ENCODE results near the gene DISC1.

Gene DISC1

DNA sequence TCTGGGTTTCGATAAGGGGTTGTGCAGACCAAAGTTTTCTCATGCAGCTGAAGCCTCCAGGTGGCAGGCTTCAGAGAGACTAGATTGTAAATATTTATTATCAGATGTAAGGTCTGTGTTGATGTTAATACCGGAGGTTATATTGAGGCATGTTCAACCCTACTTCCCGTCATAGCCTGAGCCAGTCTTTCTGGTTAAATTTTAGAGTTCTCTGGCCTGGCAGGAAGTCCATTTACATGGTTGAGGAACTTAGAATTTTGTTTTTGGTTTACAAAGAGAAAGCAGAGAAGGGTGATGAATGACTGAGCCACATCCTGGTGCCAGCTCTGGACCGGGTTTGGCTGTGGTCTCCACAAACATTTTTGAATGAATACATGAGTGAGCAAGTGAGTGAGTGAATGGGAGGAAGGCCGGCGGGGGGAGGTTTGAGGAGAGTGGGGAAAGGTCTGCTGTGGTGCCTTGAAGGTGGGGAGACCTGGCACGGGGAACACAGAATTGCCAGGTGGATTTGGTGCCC is 218.5 kb downstream of the DISC1 start:
- no peak for DNase-seq

- DNase-seq = peak in 1 of 56 donors; percentile 5
Observed at GRCh38 chr1:231847612-231848397, 221.2 kb downstream of the DISC1 start.

DNA sequence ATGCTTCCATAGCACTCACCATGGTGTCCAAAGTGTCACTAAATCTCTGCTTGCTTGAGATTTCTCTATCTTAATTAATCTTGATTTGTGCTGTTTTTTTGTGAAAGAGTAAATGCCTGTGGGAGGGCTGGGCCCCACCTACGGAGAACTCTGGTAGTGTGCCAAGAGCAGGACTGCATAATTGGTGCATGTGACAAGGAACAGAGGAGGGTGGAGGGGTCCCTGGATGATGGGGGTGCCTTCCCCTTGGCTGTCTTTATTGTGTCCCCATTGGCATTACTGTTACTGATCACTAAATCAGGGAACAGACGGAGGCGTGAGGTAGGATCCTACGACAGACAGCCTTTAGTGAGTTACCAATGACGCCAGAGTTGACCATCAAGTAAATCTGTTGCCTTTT is 223.4 kb downstream of the DISC1 start:
- DNase-seq = no peak

GRCh38 chr1:231850786-231851185 is 224.2 kb downstream of the DISC1 start:
- no peak for DNase-seq

DNA sequence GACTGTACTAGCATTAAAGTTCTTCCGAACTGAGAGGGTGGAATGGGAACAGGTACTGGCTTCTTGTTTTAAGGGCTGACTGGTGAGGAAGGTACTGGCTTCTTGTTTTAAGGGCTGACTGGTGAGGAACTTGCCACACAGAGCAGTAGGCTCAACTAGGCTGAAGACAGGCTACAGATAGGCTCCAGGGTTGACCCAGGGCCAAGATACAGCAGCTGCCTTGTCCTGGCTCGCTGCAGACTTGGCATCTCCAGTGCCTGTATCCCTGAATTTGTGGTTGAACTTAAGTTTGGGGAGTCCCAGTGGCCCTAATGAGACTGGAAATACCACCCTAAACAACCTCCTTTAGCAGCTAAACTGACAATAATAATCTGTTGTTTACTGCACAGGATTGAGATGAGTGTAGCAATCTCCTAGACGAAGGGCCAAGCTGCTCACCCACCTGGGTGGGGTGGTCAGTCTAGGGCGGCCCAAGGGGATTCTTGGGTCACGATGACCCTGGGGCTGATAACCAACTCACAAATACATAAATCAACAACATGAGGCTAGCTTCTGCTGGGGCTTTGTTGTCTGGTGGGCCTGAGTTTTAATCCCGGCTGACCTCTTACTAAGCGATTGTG is 227.1 kb downstream of the DISC1 start:
- DNase-seq = peak in 5 of 56 donors; percentile 3 to 8 (median 8)

GRCh38 chr1:231855361-231855760 is 228.8 kb downstream of the DISC1 start:
- DNase-seq = no peak

GRCh38 chr1:231855926-231856325 is 229.3 kb downstream of the DISC1 start:
- DNase-seq = no peak

GRCh38 chr1:231856426-231856825 is 229.8 kb downstream of the DISC1 start:
- no peak for DNase-seq

DNA sequence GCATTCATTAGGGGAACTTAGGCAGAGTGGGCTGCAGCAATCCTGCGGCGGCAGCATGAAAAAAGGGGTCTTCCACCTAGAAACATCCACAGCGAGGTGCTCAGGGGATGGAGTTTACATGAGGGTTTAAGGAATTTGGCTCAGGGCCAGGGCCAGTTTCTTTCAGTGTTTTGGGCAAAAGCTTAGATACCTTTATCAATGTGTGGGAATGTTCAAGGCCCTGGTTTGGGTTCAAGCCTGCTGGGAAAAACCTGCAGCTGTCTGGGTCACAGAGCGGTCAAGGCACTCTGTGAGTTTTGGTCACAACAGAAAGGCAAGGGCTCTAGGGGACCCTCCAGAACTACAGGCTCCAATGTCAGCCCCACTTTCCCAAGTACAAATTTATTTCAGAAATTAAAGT is 230.3 kb downstream of the DISC1 start:
- DNase-seq = no peak

DNA sequence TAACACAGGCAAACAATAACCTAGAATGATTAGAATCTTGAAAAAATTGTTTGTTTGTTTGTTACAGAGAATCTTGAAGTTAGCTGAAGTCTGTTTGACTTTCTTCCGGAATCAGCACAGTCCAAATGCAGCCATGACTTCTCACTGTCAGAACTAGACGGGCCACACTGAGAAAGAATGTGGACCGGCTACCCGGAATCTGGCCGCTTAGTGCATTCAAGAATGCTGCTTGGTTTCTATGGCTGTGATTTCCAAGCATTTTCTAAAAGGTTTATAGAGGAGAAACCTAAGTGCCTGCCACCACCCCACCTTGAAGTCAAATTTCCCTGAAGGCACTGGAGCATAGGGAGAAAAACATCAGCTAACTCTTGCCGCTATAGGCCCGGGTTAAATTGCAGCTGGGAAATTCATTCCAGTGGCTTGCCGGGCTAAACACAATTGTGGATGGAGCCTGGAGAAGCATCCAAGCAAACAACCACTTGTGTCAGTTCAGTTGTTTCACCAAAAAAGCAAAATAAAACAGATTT is 231.1 kb downstream of the DISC1 start:
- DNase-seq = no peak

DNA sequence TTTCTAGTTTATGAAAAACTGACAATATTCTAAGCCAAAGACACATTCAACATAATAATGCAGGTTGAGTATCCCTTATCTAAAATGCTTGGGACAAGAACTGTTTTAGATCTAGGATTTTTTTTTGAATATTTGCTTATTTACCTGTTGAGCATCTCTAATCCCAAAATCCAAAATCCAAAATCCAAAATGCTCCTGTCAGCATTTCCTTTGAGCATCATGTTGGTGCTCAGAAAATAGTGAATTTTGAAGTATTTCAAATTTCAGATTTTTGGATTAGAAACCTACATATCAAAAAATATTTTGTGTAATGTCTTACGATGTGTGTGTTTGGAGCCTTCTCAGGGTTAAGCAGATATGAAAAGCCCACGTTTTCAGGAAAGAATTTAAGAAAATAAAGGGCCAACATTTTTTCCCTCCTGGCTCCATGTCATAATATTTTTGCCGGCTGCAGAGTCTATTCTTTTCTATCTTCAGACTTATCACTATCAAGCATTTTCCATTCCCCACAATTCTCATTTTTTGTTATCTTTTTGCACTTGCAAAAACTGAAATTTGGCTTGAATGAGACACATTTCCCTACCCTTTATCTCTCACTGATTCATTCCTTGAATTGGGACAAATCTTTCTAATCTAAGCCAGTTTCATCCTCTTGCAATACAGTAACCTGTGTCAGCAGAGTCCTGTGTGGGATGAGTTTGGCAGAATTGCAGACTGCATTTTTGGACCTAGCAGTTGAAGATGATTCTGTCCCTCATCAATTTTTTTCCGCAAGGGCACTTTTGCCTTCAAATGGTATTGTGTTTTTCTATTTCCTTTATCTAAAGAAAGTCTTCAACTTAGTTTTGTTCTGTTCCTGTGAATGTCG is 233.9 kb downstream of the DISC1 start:
- DNase-seq = no peak

DNA sequence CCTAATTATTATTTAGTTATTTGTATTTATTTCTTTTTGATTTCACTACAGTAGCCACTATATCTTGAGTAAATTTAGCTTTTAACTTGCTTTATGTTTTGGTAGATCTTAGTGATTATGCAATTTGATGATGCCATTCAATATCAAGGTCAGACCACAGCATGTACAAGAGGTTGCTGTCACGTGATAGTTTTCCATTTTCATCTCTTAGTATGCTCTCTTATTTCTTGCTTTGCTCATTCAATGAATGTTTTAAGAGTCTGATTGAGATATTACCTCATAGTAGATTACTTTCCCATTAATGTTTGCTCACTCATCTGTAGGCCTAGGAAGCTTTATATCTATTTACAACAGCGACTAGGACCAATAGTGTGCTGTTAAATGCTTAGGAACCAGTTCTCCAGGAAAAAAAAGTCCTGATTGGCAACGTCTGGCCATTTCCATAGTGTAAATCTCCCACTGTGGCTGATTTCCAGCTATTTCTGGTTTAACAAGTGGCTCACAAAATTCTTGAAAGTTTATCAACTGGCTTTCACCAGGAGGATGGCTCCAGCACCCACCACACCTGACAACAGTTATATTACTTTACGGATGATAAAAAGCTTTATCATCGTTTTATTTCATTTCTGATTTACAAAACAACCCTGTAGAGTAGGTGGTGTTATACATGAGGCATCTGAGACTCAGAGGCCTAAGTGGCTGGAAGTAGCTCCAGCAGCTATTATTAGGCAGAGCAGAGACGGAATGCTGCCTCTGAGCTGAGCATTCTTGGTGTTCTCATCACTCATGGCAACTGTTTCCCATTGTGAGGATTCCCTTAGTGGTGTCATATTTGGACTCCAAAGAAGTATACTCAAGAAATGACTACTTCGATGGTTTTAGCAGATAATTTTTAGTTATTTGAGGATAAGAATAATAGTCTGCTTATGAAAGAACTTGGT is 235.2 kb downstream of the DISC1 start:
- DNase-seq = peak in 3 of 56 donors; percentile 3 to 15 (median 4)

GRCh38 chr1:231862611-231863010 is 236.0 kb downstream of the DISC1 start:
- no peak for DNase-seq

- DNase-seq = no peak
Observed at GRCh38 chr1:231865331-231865730, 238.7 kb downstream of the DISC1 start.

DNA sequence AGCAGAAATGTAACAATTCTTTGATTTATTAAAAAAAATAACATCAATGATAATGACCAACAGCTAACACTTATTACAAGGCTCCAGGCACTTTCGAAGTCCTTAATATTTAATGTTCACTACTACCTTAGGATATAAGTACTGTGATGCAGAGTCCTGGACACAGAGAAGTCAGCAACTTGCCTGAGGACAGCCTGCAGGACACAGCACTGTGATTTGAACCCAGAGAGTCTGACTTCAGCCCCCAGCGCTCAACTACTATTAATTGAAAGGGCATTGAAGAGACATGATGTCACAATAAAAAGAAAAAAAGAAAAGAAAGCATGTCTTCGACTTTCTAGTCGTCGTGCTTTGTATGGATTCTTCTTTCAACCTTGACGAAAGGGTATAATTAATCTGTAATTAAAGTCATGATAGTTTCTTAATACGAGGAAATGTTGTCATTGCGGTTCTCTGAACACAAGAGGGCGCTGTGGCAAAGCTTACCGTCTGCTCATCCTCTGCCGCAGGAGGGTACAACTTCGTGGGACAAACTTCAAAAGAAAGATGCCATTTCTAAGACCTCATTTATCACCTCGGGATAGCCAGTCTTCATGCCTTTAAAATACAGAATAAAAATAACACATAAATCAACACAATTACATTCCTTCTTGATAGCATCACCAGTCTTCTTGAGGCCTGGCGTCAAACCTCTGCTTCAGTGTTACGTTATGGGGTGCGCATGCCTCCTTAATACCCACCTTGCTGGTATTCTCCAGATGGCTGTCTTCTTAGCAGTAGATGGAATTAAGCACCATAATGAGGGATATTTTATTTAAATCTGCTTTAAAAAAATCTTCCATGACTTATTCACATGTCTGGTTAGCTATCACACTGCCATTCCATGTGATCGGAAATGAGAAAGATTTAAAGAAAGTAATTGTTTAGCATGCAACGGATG is 240.1 kb downstream of the DISC1 start:
- peak in 29 of 56 donors; percentile 3 to 66 (median 15) for DNase-seq

GRCh38 chr1:231867607-231868006 is 241.0 kb downstream of the DISC1 start:
- DNase-seq = no peak

GRCh38 chr1:231869364-231869763 is 242.8 kb downstream of the DISC1 start:
- peak in 1 of 56 donors; percentile 44 for DNase-seq

DNA sequence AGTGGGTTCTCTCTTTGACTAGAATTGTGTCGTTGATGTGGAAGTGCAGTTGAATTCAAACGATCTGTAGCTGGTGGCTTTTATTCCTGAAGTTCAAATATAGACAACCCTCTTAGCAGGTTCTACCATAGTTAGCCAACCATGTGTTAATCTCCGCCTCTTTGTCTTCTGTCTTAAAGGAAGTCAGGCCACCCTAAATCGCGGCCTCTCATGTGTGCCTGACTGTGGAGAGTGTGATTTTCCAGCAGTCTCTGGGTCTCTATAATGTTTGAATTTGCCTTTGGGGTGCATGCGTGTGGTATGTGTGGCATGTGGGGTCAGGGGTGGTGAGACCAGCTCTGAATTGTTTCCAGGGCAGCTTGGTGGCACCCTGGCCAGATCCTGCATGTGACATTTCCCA is 244.9 kb downstream of the DISC1 start:
- DNase-seq = no peak

DNA sequence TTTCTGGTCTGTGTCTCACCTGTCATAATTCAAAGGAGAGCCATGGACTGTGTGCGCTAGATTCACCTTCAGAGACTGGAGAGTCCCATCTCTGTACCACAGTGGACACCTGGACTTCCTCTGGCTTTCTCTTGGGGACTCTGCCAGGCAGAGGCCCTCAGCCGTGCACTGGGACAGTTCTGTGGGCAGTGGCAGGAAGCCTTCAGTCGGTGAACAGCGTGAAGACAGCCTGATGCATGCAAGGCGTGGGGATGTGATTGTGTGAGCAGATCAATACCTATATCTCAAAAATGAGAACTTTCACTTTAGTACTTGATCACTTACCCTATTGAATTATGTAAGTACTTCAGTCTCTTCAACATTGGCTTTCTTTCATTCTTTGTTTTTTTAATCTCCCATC is 245.3 kb downstream of the DISC1 start:
- DNase-seq = no peak
